ENCODE results near the gene LTB.
A peak's percentile ranks its signal among the peaks of the same experiment; 100 is the strongest.

The LTB gene

DNA sequence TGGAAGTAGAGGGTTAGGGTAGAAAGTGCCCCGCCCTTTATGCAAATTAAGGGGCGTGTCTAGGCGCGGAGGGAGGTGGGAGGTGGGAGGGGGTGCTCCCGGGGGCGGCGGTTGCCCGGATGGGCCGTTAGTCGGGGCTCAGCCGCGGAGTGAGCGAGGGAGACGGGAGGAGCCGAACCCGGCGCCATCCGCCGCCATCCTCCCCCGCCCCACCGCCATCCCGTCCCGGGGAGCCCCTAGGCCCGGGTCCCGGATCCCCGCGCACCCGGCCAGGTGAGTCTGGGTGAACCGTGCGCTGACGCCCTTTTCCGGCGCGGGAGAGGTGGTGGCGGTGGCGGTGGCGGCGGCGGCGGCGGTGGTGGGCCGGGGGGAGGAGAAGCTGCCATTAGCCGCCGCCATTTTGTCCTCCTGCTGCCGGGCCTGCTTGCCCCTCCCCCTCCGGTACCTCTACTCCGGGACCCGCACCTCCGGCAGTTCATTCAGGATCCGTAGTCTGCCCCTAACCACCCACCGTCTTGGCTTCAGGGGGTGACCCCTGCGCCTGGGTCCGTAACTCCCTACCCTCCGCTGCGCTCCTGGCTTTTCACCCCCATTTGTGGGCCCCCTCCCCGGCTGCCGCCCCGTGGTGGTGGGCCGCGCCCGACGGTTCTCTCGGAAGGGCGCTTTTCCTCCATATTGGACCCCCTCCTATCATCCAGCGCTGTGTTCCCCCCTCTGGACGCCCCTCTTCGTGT, 38.5 kb upstream of the LTB start, which contains the start of gene PRRC2A:
PRRC2A (plus strand) TSS at position 130 of the 734 bp plus-strand sequence. CDS start 2,075 bp downstream, outside the sequence.
- TF ChIP-seq, protein P1, sequence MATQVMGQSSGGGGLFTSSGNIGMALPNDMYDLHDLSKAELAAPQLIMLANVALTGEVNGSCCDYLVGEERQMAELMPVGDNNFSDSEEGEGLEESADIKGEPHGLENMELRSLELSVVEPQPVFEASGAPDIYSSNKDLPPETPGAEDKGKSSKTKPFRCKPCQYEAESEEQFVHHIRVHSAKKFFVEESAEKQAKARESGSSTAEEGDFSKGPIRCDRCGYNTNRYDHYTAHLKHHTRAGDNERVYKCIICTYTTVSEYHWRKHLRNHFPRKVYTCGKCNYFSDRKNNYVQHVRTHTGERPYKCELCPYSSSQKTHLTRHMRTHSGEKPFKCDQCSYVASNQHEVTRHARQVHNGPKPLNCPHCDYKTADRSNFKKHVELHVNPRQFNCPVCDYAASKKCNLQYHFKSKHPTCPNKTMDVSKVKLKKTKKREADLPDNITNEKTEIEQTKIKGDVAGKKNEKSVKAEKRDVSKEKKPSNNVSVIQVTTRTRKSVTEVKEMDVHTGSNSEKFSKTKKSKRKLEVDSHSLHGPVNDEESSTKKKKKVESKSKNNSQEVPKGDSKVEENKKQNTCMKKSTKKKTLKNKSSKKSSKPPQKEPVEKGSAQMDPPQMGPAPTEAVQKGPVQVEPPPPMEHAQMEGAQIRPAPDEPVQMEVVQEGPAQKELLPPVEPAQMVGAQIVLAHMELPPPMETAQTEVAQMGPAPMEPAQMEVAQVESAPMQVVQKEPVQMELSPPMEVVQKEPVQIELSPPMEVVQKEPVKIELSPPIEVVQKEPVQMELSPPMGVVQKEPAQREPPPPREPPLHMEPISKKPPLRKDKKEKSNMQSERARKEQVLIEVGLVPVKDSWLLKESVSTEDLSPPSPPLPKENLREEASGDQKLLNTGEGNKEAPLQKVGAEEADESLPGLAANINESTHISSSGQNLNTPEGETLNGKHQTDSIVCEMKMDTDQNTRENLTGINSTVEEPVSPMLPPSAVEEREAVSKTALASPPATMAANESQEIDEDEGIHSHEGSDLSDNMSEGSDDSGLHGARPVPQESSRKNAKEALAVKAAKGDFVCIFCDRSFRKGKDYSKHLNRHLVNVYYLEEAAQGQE (IDR thresholded peaks at IDR 0.05; ENCODE audit: low read depth) = 0 out of 2 replicates have a peak, but pooled peaks have one; percentile 2
- no peak for TF ChIP-seq RAD21 (IDR thresholded peaks at IDR 0.05; ENCODE audit: low read depth)
- TF ChIP-seq EP300 (IDR thresholded peaks at IDR 0.05; ENCODE audit: borderline replicate concordance) = no peak
- TF ChIP-seq, protein P2, sequence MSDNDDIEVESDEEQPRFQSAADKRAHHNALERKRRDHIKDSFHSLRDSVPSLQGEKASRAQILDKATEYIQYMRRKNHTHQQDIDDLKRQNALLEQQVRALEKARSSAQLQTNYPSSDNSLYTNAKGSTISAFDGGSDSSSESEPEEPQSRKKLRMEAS (IDR thresholded peaks at IDR 0.05) = peak; percentile 53
- no peak for TF ChIP-seq TEAD4 (IDR thresholded peaks at IDR 0.05)
- no peak; the same call in none of the 2 replicates for TF ChIP-seq EGR1 (IDR thresholded peaks at IDR 0.05)
- TF ChIP-seq TAF1 (IDR thresholded peaks at IDR 0.05; ENCODE audit: low read depth) = peak; percentile 94
- peak; percentile 26; the same call in 1 of the 2 replicates for TF ChIP-seq TCF12 (IDR thresholded peaks at IDR 0.05; ENCODE audit: low read depth)
- TF ChIP-seq YY1 (IDR thresholded peaks at IDR 0.05; ENCODE audit: low read depth) = peak; percentile 95
- TF ChIP-seq FOXM1 (IDR thresholded peaks at IDR 0.05; ENCODE audit: borderline replicate concordance, low read depth) = 0 out of 2 replicates have a peak, but pooled peaks have one; percentile 12
- no peak for TF ChIP-seq CEBPB (IDR thresholded peaks at IDR 0.05)
- 0 out of 2 replicates have a peak, but pooled peaks have one; percentile 49 for TF ChIP-seq ZBTB7A (IDR thresholded peaks at IDR 0.05; ENCODE audit: low read depth)
- TF ChIP-seq CREB1 (IDR thresholded peaks at IDR 0.05; ENCODE audit: low read depth) = no peak
- TF ChIP-seq, protein P3, sequence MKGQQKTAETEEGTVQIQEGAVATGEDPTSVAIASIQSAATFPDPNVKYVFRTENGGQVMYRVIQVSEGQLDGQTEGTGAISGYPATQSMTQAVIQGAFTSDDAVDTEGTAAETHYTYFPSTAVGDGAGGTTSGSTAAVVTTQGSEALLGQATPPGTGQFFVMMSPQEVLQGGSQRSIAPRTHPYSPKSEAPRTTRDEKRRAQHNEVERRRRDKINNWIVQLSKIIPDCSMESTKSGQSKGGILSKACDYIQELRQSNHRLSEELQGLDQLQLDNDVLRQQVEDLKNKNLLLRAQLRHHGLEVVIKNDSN (IDR thresholded peaks at IDR 0.05) = no peak

DNA sequence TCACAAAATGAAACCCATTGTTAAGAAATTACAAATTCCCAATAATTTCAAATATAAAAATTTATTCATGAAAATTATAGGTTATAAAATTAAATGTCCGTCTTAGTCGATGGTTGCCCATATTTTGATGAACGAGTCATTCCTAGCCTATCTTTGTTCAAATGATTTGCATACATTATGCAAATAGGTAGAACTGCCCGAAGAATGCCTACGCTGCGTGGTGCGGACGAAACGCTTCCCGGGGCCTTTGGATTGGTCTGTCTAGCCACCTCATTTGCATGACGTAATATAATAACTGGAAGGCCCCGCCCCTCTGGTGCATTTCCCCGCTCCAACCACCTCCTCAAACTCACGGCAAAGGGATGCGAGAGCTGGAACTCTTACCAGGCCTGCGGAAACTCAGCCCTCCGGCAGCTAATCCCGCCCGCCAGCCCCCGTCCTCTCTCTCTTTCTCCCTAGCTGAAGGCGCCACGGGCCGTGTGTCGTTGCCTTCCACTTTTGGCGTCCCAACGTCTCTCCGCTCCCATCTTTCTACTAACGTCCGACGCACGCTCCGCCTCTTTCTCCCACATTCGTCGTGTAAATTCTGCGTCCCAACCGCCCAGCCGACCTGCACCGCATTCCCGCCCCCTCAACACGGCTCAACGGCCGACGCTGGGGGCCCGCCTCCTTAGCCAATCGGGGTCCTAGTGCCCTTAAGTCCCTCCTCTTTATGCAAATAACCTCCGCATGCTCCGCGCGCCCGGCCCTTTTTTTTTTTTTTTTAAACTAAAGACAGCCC, 37.8 kb upstream of the LTB start:
- TF ChIP-seq YY1 (IDR thresholded peaks at IDR 0.05; ENCODE audit: low read depth) = peak; percentile 55; the same call in 1 of the 2 replicates
- no peak for TF ChIP-seq TCF12 (IDR thresholded peaks at IDR 0.05; ENCODE audit: low read depth)
- TF ChIP-seq NFIC (IDR thresholded peaks at IDR 0.05) = no peak
- peak; percentile 71 for TF ChIP-seq CREB1 (IDR thresholded peaks at IDR 0.05; ENCODE audit: low read depth)
- peak; percentile 69 for TF ChIP-seq TEAD4 (IDR thresholded peaks at IDR 0.05)
- TF ChIP-seq TAF1 (IDR thresholded peaks at IDR 0.05; ENCODE audit: low read depth) = no peak
- TF ChIP-seq, protein P2 (IDR thresholded peaks at IDR 0.05) = peak; percentile 98
- no peak for TF ChIP-seq FOXM1 (IDR thresholded peaks at IDR 0.05; ENCODE audit: borderline replicate concordance, low read depth)
- TF ChIP-seq EGR1 (IDR thresholded peaks at IDR 0.05) = peak; percentile 72

DNA sequence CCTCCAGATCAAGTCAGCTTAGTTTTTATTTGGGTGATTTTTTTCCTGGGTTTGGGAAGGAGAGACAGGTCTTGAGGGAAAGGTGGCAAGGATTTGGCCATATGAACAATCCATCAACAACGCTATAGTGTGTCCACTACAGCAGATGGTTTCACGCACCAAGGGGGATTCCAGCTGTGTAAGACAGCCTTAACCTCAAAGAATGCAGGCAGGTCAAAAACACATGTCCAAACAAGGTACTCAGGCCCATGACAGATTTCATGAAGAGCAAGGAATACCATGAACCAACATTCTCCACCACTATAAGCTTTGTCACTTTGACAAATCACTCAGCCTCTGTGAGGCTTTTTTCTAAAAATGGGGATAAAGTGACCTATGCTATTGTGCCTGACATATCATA, 34.8 kb upstream of the LTB start:
- TF ChIP-seq TAF1 (IDR thresholded peaks at IDR 0.05; ENCODE audit: low read depth) (no peak), CREB1 (IDR thresholded peaks at IDR 0.05; ENCODE audit: low read depth) (no peak), EP300 (IDR thresholded peaks at IDR 0.05; ENCODE audit: borderline replicate concordance) (no peak)
- TF ChIP-seq, protein P1 (IDR thresholded peaks at IDR 0.05; ENCODE audit: low read depth) = no peak

DNA sequence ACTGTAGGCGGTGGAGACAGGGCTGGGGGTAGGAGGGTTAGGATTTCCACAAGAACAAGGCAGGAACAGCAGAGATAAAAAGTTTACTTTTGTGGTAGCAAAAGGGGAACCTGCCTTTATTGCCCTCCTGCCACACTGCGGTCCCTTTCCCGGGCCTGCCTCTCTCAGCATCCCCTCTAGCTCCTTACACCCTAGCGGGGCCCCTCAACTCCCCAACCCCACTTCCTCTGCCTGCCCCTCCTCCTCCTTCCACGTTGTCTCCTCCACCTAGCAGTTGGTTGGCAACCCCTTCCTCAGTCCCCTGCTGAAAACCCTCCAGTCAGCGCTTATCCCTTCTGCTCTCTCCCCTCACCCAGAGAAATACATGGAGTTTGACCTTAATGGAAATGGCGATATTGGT, 33.5 kb upstream of the LTB start:
- TF ChIP-seq TAF1 (IDR thresholded peaks at IDR 0.05; ENCODE audit: low read depth) (no peak), YY1 (IDR thresholded peaks at IDR 0.05; ENCODE audit: low read depth) (no peak), TCF12 (IDR thresholded peaks at IDR 0.05; ENCODE audit: low read depth) (no peak), EP300 (IDR thresholded peaks at IDR 0.05; ENCODE audit: borderline replicate concordance) (no peak), EGR1 (IDR thresholded peaks at IDR 0.05) (no peak), TEAD4 (IDR thresholded peaks at IDR 0.05) (no peak), ZBTB7A (IDR thresholded peaks at IDR 0.05; ENCODE audit: low read depth) (no peak), RAD21 (IDR thresholded peaks at IDR 0.05; ENCODE audit: low read depth) (no peak), NFIC (IDR thresholded peaks at IDR 0.05) (no peak), FOXM1 (IDR thresholded peaks at IDR 0.05; ENCODE audit: borderline replicate concordance, low read depth) (no peak), CEBPB (IDR thresholded peaks at IDR 0.05) (no peak), CREB1 (IDR thresholded peaks at IDR 0.05; ENCODE audit: low read depth) (no peak)
- TF ChIP-seq, protein P1 (IDR thresholded peaks at IDR 0.05; ENCODE audit: low read depth) = no peak
- TF ChIP-seq, protein P3 (IDR thresholded peaks at IDR 0.05) = no peak
- TF ChIP-seq, protein P2 (IDR thresholded peaks at IDR 0.05) = no peak

All from Ishikawa (cell line).